Stimulated activated CD4-positive, alpha-beta T cell treated with anti-CD3 and anti-CD28 coated beads, Interleukin-12 subunit alpha, Interleukin-12 subunit beta, amount 100 ng/mL, for 48 hours (primary cell): ENCODE data around the gene DPYSL4.

Experiments
- DNase-seq, 3 donors: peaks; one replicate each; pipeline ENCODE4 v3.0.0-alpha.2; 2020; ENCODE audit warnings: low read depth in 2 of 3, low spot score in 1 of 3

DPYSL4 gene

DNA sequence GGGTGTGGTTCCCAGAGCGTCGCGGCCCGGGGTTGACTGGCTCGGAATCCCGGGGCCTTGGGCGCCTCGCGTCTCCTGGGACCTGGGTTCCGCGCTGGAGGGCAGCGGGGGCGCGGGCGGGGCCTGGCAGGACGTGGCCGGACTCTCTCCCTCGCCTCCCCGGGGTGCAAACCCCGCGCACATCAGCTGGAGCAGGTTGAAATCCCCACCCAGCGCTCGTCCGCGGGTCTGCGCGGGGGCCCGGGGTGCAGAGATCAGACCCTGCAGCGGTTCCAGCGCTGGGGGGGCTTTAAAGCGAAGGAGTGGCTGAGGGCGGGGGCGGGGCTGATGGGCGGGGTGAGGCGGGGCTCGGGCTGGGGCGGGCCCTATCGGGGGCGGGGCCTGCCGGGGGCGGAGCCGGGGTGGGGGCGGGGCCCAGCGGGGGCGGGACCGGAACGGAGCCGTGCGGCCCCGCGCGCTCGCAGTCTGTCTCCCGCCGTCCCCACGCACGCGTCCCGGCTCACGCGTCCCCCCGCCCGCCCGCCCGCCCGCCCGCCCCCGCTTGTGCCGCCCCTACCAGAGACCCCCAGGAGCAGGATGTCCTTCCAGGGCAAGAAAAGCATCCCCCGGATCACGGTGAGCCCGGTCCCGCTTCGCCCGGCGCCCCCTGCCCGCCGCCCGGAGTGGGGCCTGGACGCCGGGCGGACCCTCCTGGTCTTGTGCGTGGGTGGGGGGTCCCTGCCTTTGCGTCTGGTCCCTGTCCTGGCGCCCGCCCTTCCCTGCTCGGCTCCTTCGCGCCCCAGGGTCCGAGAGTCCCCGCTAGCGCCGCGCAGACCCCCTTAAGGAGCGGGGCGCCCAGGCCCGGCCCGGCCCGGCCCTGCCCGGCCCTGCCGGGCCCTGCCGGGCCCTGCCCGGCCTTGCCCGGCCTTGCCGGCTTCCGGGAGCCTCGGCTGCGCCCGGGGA, at the start of gene DPYSL4:
DPYSL4 (plus strand) TSS at position 461 of the 942 bp plus-strand sequence; CDS start at position 577, 116 bp downstream.
- DNase-seq = no peak

DNA sequence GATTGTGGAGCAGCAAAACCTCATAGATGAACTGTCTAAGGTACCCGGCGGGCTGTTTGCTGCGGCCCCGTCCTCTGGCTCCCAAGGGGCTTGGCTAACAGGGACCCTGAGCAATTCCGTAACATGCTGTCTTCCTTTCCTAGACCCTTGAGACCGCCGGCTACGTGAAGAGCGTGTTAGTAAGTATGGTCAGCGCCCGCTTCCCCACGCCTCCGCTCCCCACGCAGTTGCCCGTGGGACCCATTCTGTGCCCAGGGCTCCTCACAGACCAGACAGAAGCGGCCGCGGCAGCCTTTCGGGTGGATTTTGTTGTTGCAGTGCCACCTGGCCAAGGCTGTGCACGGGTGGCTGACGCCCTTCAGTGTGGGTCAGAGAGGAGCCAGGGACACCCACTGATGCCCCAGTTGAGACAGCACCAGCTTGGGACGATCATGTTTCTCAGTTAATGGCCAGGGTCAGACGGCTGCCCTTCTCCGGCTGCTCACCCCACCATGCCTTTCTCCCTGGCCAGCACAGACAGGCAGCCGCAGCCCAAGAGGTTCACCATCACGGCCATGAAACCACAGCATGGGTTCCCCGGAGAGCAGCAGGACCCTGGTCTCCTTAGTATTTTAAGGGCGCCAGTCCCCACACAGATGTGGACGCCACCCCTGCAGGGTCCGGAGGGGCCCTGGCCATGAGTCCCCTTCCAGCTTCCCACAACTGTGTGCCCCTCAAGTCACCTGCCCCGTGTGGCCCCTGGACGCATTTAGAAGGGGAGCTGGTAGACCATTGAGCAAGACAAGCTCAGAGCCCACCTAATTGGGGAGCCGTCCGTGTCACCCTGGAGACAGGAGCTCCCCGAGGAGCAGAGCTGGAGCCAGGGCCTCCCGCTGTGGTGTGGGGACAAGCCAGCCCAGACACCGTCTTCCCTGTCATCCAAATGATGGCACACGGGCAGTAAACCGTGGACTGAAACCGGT, 49.4 kb upstream of the DPYSL4 start:
- no peak for DNase-seq

DNA sequence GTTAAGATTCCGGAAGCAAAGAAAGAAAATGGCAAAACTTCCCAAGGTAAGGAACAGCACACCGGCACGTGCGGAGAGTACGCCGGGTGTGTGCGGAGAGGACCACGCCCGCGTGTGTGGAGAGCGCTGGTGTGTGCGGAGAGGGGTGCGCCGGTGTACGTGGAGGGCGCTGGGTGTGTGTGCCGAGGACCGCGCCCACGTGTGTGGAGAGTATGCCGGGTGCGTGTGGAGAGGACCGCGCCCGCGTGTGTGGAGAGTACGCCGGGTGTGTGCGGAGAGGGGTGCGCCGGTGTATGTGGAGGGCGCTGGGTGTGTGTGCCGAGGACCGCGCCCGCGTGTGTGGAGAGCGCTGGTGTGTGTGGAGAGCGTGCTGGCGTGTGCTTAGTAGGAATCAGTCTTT, 48.6 kb upstream of the DPYSL4 start:
- no peak for DNase-seq

DNA sequence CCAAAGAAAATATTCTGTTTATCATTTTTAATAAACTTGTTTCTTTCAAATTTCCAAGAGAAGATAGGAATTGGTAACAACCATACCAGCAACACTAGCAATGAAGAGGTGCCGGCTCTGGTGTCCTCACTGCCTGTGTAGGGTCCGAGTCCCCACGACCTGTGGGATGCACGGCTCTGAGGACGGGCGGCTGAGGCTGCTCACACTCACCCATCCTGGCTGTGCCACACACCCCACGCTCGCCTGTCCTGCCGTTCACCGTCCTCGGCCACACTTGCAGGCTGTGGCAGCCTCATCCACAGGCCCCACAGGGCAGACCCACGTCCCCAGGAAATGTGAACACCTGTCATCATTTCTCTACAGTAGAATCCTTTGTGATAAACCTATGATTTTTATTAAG, 48.2 kb upstream of the DPYSL4 start:
- DNase-seq = no peak

DNA sequence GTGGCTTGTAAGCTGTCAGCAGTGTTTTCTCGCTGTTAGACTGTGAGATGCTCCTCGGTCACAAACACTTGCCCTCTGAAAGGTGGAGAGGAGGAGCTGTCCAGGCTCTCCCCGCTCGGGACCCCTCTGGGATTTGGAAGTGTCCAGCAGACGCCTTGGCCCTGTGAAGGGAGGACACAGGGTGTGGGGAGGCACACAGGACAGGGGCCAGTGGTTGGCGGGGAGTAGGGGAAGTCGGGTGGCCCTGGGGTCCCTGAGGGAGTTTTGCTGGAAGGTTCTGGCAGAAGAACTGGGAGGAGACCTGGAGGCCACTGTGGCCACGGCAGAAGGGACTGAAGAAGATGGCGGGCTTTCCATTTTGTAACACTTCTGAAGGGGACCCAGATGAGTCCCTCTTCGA, 47.2 kb upstream of the DPYSL4 start:
- DNase-seq = no peak

DNA sequence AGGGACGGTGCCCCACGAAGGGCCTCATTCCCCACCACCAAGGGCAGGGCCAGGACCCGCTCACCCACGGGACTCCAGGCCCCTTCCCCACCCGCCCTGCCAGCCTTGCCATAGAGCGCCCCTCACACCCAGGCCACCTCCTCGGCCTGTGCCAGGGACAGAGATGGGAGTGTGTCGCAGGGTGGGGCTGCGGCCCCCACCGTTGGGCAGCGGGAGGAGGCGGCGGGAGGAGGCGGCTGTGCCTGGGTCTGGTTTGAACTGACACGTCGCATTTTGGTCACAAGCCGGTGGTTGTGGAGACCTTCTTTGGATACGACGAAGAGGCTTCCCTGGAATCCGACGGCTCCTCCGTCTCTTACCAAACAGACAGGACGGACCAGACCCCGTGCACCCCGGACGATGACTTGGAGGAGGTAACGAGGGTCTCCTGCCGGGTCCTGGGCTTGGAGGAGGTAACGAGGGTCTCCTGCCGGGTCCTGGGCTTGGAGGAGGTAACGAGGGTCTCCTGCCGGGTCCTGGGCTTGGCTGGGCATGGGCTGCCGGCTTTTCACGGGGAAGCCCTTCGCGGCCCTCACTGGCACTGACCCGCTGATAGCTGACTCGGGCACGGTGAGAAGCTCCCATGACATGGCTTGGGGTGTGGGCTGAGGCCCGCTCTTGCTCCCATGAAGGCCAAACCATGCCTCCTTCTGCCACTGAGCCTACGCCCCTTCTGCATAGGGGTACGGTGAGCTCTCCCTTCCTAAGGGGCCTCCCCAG, 46.4 kb upstream of the DPYSL4 start:
- no peak for DNase-seq

DNA sequence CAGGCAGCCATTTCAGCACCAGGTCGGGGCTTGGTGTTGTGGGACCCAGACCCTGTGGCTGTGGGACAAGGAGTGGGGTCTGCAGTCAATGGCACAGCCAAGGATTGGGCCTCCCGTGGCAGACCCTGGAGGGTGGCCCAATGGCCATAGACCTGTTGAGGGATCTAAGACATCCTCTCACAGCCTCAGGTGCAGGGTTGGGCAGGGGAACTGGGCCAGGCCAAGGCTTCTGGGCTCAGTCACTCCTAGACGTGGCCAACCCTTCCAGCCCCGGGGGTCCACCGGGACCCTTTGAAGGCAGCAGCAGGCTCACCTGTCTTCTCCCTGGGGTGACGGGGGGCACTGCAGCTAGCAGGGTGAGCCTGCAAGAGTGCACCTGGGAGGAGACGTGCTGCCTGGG, 45.7 kb upstream of the DPYSL4 start:
- no peak for DNase-seq

DNA sequence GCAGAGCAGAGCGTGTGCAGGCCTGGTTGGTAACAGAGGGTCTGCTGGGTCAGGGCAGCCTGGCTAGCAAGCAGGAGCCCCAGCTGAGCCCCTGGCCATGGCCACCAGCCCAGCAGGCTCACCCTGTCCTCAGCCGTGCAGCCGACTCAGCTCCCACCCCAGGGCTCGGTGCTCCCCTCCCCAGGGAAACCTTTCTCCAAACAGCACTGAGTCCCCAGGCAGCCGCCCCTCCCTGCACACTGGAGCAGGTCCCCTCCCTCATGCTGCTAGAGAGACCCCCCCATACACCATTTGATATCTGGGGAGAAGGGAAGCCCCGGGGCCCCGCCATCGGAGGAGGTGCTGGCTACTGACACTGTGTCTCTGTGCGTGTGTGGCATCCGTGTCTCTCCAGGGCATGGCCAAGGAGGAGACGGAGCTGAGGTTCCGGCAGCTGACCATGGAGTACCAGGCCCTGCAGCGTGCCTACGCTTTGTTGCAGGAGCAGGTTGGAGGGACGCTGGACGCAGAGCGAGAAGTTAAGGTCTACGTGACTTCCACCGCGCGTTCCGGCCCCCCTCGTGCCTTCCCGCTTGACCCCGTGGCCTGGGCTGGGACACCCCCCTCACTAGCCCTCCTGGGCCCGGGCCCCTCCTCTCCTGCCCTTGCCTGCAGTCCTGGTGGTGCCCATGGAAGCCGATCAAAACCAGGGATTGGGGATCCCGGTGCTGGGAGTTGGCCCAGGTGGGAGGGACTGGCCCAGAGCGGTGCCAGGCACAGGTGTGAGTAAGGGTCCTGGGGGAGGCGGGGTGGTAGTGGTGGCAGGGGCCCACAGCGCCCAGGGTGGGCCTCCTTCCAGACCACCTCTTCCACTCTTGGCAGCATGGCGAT, 45.0 kb upstream of the DPYSL4 start:
- DNase-seq = no peak

DNA sequence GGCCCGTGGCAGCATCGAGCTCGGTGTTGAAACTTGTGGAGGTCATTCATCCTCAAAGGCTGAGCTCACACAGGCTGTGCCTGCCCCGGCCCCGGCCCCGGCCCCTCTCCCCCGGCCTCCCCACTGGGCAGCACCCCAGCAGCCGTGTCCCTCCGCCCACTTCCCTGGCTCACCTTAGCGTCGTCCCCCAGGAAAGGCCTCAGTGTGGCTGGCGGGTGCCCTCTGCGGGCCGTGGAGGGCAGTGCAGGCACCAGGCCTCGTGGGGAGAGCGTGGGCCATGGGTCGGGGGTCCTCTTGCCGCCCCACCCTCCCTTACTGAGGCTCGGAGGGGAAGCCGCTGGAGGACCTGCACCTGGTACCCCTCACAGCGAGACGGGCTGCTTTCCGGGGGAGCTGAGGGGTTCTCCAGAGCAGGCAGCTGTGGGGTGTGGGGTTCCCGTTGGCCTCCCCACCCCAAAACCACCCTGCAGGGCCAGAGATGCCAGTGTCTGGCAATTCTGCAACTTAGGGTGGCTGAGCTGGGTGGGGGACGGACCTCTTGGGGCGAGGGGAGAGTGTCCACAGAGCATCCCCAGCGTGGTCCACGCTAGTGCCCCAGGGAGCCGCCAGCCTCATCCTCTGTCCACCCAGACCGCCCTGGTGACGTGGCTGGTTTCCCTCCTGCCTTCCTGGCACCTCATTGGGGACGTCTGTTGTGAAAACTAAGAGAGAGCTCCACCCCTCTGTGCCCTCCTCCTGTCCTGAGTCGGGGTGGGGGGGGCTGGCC, 44.2 kb upstream of the DPYSL4 start:
- DNase-seq = peak in 2 of 3 donors; percentile 20 to 44

DNA sequence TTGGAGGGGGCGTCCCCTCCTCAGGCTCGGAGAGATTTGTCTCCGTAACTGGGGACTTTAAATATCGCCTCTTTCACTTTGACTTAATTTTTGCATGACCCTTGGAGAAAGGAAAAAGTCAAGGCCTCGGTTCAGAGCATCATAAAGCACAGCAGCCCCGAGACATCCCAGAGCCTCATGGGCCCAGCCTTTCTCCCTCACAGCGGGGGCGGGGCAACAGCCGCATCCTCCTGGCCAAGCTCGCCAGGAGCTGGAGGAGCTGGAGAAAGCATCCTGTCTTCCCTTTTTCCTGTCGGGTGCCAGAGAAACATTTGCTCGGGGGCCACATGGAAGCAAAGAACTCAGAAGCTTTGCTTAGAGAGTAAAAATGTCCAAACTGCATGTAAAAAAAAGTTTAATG, 43.6 kb upstream of the DPYSL4 start:
- no peak for DNase-seq

DNA sequence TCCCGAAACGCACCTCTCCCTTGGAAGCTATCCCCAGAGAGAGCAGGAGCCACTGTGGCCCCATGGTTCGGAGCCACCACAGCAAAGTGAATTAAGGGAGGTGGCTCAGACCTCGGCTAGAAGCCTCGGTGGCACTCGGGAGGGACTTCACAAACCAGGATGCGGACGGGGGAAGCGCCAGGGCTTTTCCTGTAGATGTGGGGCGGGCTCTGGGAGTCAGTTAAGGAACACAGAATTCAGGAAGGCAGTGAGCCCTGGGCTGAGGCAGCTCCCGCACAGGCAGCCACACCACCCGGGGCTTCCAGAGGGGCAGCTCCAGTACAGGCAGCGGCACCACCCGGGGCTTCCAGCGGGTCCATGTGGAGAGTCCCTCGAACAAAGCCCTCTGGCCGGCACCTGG, 42.7 kb upstream of the DPYSL4 start:
- no peak for DNase-seq

DNA sequence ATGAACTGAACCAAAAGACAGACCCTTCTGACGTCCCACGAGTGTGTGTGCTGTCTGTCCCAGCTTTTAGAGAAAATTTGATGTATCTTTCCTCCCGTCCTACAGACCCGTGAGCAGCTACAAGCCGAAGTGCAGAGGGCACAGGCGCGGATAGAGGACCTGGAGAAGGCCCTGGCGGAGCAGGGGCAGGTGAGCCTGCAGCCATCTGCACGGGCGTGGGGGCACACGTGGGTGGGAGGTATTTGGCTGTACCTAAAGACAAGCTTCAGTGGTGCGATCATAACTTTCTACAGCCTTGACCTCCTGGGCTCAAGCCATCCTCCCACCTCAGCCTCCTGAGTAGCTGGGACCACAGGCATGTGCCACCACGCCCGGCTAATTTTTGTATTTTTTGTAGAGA, 41.7 kb upstream of the DPYSL4 start:
- DNase-seq = no peak

DNA sequence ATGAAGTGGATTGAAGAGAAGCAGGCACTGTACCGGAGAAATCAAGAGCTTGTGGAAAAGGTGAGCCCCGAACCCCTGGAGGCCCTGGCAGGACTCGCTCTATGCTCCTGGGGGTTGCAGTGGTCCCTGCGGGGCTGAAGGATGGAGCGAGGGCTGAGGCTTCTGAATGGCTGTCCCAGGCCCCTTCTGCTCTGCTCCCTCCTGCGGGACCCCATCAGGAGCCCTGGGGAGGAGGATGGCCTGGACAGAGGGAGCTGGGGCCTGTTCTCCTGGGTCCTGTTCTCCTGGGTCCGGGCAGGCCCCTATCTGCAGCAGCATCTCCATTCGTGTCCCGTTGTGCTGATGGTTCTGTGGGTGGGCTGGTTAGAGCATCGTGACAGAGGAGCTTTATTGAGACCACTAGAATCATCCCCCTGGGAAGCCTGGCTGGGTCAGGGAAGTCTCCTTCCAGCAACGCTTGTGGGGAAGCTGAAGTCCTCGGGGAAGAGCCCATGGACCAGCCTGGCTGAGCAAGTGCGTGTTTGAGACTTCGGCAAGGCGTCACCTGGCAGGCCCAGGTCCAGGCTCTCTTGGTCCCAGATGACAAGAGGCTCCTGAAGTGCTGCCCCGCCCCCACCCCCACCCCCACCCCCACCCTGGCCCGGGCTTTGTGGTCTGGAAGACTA, 41.1 kb upstream of the DPYSL4 start:
- DNase-seq = no peak

DNA sequence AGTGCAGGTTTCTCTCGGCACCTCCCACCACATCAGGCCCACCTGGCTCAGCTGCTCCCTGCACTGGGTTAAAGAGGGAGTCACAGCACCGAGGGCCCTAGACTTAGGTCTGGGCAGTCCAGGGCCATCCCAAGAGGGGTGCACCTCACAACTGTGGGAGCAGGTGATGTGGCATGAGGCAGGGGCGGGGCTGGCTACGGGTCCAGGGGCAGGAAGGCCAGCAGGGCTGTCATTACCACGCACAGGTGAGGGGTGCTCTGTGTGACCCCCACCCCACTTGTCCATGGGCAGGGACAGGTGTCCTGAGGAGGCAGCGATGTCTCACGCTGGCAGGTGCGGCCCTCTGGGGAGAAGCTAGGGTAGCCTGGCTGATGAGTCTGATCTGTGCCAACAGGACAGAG, 40.5 kb upstream of the DPYSL4 start:
- DNase-seq = no peak

DNA sequence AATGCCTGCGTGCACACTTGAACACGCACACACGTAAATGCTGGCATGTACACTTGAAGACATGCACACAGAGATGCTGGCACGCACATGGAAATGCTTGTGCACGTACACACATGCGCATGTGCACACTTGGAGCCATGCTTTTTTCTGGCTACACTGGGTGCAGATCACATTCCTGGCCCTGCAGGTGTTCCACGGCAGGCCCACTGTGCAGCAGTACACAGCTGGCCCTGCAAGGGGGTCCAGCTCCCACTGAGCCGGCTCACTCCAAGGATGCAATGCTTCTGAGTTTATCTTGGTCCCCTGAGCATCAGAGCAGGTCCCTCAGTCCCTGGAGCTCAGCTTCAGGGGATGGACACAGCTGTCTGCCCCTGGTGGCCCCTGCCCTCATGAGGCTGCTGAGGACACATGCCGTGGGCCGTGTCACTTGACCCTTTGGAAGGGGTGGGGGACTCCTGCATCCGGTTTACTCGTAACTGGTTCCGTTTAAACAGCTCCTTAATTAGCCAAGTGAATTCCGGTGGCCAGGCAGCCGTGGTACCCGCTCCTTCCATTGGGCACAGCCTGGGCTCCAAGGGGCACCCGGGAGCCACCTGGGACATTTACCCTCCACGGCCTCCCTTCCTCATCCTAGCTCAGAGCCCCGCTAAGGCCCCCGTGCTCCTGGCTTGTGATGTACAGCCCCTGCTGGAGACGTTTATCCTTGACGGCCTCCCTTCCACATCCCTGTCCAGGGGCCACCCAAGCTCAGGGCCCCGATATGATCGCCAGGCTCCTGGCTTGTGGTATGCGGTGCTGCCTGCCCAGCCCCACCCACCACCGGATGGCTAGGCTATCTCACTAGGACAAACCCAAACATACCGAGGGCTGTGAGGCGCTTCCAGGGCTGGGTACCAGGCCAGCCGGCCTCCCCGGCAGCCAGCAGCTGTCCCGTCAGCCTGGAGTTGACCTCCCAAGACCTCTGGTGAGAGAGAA, 39.5 kb upstream of the DPYSL4 start:
- no peak for DNase-seq

DNA sequence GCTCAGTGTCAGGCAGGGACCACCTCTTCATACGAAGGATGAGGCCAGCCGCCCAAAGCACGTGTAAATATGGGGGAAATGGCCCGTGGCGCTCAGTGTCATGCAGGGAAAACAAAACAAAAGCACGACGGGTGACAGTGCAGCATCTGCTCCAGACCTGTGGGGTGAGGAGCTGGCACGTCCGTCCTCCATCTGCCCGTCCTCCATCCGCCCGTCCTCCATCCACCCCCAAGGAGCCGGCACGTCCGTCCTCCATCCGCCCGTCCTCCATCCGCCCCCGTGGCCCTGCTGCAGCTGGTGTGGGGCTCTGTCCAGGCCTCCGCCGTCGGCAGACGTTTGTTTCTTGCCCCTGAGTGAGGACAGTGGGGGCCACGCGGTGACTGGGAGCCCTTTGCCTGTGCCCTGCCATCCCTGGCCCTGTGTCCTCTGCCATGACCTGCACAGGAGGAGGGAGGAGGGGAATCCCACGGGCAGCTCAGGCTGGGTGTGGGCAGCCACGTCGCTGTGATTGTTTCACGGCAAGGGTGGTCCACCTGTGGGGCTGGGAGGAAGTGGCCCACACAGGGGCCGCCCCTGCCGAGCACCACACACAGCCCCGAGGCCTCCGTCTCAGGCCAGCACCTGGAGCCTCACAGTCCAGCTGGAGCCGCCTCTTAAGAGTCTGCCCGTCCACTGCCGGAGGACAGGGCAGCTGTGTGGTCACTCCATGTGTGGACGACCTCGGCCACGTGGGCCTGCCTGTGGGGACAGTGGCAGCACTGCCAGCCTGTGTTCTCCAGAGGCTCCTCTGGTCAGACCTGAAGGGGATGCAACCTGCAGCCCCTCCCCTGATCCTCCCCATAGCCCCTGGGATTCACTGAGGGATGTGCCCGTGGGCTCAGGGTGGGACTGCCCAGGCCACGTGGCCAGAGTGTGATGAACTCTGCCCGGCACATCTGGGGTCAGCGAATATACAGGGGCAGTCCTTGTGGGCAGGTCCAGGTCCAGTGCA, 38.2 kb upstream of the DPYSL4 start:
- no peak for DNase-seq

DNA sequence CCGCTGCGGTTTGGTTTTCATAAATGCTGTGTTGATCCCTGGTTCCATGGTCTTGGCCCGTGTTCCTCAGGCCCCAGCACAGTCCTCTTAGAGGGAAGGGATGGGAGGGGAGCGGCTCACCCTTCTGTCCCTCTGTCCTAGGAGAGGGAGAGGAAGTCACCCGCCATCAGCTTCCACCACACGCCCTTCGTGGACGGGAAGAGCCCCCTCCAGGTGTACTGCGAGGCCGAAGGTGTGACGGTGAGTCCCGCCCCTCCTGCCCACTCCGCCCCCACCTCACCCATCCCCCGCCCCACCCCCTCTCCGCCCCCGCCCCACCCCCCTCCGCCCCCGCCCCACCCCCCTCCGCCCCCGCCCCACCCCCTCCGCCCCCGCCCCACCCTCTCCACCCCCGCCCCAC, 37.5 kb upstream of the DPYSL4 start:
- DNase-seq = no peak
